Measurements from ENCODE around the gene POLR1B. TPM values are rescaled to one million over a fixed set of nuclear protein-coding genes. Genes with fewer than 3 reads are reported as not detected.
"Not testable (repeated sequence)": the region's sequence is repeated elsewhere in the genome, so short reads cannot be mapped to it uniquely, and the experiment has no call there.

POLR1B gene
- total RNA-seq, 1 donor from 2014 or later = 22.1 TPM

DNA sequence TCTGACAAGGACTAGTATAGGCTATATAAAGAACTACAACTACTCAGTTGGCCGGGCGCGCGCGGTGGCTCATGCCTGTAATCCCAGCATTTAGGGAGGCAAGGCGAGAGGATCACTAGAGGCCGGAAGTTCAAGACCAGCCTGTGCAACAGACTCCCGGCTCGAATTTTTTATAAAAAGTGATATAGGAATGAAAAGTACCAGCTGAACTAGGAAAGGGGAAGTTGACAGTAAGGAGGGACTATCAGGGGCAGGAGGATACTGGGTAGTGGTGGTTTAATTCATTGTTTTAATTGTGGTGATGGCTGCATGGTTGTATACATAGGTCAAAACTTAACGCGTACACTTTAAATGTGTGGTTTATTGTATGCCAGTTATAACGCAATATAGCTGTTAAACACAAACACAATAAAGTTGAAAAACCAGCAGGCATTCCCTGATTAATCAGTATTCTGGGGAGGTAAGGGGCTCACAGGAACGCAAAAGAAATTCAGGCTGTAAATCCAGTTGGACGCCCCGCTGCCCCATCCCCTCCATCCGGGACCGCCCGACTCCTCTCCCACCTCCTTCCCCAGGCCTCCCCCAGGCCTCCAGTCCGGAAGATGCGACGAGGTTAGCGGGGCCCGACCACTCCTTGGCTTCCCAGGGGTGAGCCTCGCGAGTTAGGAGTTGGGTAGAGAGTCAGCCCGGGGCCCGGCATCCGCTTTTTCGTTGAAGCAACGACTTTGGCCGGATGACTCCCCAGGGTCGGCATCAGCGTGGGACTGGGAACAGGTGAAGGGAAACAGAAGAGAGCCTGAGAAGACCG is 746 bp upstream of the POLR1B start:
- H3K9me3 Mint-ChIP-seq (ENCODE audit: unreplicated experiment) = no peaks in the 10 kb centered on the region
- no peak for TF ChIP-seq CTCF (IDR thresholded peaks at IDR 0.05; ENCODE audit: unreplicated experiment)
- peak overlapping the region; percentile 96 for H3K27ac Mint-ChIP-seq (ENCODE audit: unreplicated experiment)
- no peak overlapping the region for H3K4me3 Mint-ChIP-seq (ENCODE audit: unreplicated experiment)
- peaks cover 3% of the 10 kb centered on the region for H3K36me3 Mint-ChIP-seq (ENCODE audit: low read depth, unreplicated experiment)
- peaks cover 5% of the 10 kb centered on the region for H3K27me3 Mint-ChIP-seq (ENCODE audit: unreplicated experiment)
- peak; percentile 69 for DNase-seq (ENCODE audit: low spot score)
- peaks cover 6% of the 10 kb centered on the region for H3K4me1 Mint-ChIP-seq (ENCODE audit: unreplicated experiment)

- TF ChIP-seq CTCF (IDR thresholded peaks at IDR 0.05; ENCODE audit: unreplicated experiment) = no peak
- Mint-ChIP-seq H3K4me3 (ENCODE audit: unreplicated experiment) (no peak overlapping the region), H3K36me3 (ENCODE audit: low read depth, unreplicated experiment) (peaks cover 3% of the 10 kb centered on the region), H3K27ac (ENCODE audit: unreplicated experiment) (no peak overlapping the region), H3K27me3 (ENCODE audit: unreplicated experiment) (peaks cover 5% of the 10 kb centered on the region), H3K4me1 (ENCODE audit: unreplicated experiment) (peaks cover 6% of the 10 kb centered on the region), H3K9me3 (ENCODE audit: unreplicated experiment) (no peaks in the 10 kb centered on the region)
- DNase-seq (ENCODE audit: low spot score) = no peak
Measured at GRCh38 chr2:112542984-112543661, 858 bp downstream of the POLR1B start.

DNA sequence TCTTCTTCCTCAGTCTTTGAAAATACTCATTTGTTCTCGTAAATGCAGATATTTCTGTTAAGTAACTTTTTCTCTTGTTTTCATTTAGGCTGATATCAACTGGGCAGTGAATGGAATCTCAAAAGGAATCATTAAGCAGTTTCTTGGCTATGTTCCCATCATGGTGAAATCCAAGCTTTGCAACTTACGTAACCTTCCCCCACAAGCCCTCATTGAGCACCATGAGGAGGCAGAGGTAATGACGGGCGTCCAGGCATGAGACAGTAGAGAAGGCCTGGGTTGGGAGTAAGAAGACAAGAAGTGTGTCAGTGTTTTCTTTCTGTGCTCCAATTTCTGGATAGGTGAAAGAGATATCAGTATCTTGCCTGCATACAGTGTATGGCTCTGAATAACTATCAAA is 5.1 kb downstream of the POLR1B start:
- H3K27ac Mint-ChIP-seq (ENCODE audit: unreplicated experiment) = no peak overlapping the region
- no peaks in the 10 kb centered on the region for H3K9me3 Mint-ChIP-seq (ENCODE audit: unreplicated experiment)
- no peak for DNase-seq (ENCODE audit: low spot score)
- peaks cover 13% of the 10 kb centered on the region for H3K36me3 Mint-ChIP-seq (ENCODE audit: low read depth, unreplicated experiment)
- H3K27me3 Mint-ChIP-seq (ENCODE audit: unreplicated experiment) = no peaks in the 10 kb centered on the region
- H3K4me3 Mint-ChIP-seq (ENCODE audit: unreplicated experiment) = no peak overlapping the region
- TF ChIP-seq CTCF (IDR thresholded peaks at IDR 0.05; ENCODE audit: unreplicated experiment) = no peak
- H3K4me1 Mint-ChIP-seq (ENCODE audit: unreplicated experiment) = no peaks in the 10 kb centered on the region

DNA sequence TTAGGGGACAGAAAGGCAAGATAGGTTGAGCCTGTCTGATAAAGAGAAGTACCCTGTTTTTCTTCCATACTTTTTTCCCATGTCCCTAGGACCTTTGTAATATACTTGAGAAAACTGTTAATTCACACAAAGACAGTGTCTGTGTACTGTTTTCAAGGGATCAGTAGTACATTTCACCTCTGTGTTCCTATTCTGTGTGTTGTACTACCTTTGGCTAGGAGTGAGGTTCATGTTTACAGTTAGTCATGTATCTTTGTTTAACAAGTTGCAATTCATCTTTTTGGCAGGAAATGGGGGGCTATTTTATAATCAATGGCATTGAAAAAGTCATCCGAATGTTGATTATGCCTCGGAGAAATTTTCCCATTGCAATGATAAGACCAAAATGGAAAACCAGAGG is 6.7 kb downstream of the POLR1B start:
- H3K9me3 Mint-ChIP-seq (ENCODE audit: unreplicated experiment) = no peaks in the 10 kb centered on the region
- no peak for TF ChIP-seq CTCF (IDR thresholded peaks at IDR 0.05; ENCODE audit: unreplicated experiment)
- H3K36me3 Mint-ChIP-seq (ENCODE audit: low read depth, unreplicated experiment) = peaks cover 24% of the 10 kb centered on the region
- H3K27me3 Mint-ChIP-seq (ENCODE audit: unreplicated experiment) = no peaks in the 10 kb centered on the region
- no peak overlapping the region for H3K4me3 Mint-ChIP-seq (ENCODE audit: unreplicated experiment)
- no peak overlapping the region for H3K27ac Mint-ChIP-seq (ENCODE audit: unreplicated experiment)
- H3K4me1 Mint-ChIP-seq (ENCODE audit: unreplicated experiment) = no peaks in the 10 kb centered on the region
- no peak for DNase-seq (ENCODE audit: low spot score)

DNA sequence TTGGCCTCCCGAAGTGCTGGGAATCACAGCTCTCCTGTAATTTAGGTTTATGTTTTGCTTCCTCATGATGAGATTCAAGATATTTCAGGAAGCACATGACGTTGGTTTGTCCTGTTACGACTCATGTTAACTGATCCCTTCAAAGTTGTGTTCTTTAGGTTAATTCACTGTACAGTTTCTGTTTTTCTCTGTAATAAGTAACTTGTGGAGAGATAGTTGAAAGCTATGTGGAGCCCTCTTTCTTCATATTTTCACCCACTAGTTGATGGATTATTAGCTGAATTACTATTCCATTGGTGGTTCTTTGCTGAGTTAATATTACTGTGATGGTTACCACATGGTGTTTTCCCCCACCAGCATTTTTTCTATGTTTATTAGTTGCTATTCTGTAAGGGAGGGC is 23.8 kb downstream of the POLR1B start:
- Mint-ChIP-seq H3K9me3 (ENCODE audit: unreplicated experiment) (no peaks in the 10 kb centered on the region), H3K27ac (ENCODE audit: unreplicated experiment) (no peak overlapping the region), H3K4me1 (ENCODE audit: unreplicated experiment) (no peaks in the 10 kb centered on the region), H3K36me3 (ENCODE audit: low read depth, unreplicated experiment) (peaks cover 37% of the 10 kb centered on the region), H3K4me3 (ENCODE audit: unreplicated experiment) (no peak overlapping the region), H3K27me3 (ENCODE audit: unreplicated experiment) (no peaks in the 10 kb centered on the region)
- no peak for TF ChIP-seq CTCF (IDR thresholded peaks at IDR 0.05; ENCODE audit: unreplicated experiment)
- no peak for DNase-seq (ENCODE audit: low spot score)

DNA sequence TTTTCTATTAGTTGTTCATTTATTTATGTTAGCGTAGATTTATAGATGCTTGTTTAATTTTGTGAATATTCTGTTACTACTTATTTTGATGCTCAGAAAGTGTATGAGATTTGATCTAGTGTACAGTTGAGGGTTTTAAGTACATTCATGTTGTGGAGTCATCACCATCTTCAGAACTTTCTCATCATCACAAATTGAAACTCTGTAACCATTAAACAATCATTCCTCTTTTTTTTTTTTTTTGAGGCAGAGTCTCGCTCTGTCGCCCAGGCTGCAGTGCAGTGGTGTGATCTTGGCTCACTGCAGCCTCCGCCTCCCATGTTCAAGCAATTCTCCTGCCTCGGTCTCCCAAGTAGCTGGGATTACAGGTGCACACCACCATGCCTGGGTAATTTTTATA is 24.2 kb downstream of the POLR1B start:
- peaks cover 35% of the 10 kb centered on the region for H3K36me3 Mint-ChIP-seq (ENCODE audit: low read depth, unreplicated experiment)
- not testable (repeated sequence) for H3K27ac Mint-ChIP-seq (ENCODE audit: unreplicated experiment); H3K9me3 Mint-ChIP-seq (ENCODE audit: unreplicated experiment); H3K27me3 Mint-ChIP-seq (ENCODE audit: unreplicated experiment); H3K4me3 Mint-ChIP-seq (ENCODE audit: unreplicated experiment); DNase-seq (ENCODE audit: low spot score); H3K4me1 Mint-ChIP-seq (ENCODE audit: unreplicated experiment)
